H9 (cell line): ENCODE results near the gene SOCS7. TPM values are rescaled to one million over a fixed set of nuclear protein-coding genes. Genes with fewer than 3 reads are reported as not detected.

Experiments
- DNase-seq: peaks from one replicate; pipeline ENCODE4 v3.0.0-alpha.2; 2017
- H2AFZ ChIP-seq: one replicate; pipeline ENCODE4 v1.6.1; 2013; ENCODE audit warnings: mild to moderate bottlenecking, low read length, control low read depth, moderate library complexity
- H2AK5ac ChIP-seq: 2 replicates; pipeline ENCODE4 v1.6.1; 2013; ENCODE audit warnings: low read length, control low read depth, mixed read lengths; ENCODE audit not compliant: insufficient read length
- H2BK120ac ChIP-seq: one replicate; pipeline ENCODE4 v1.6.1; 2013; ENCODE audit warnings: low read depth, mild to moderate bottlenecking, low read length, control low read depth, inconsistent platforms; ENCODE audit not compliant: poor library complexity, severe bottlenecking
- H2BK12ac ChIP-seq: 2 replicates; pipeline ENCODE4 v1.6.1; 2013; ENCODE audit warnings: low read length, control low read depth, mixed read lengths, low read depth; ENCODE audit not compliant: insufficient read length
- H2BK15ac ChIP-seq: 2 replicates; pipeline ENCODE4 v1.6.1; 2013; ENCODE audit warnings: low read depth, low read length, control low read depth
- H2BK20ac ChIP-seq: one replicate; pipeline ENCODE4 v1.6.1; 2013; ENCODE audit warnings: low read depth, mild to moderate bottlenecking, low read length, control low read depth, inconsistent platforms; ENCODE audit not compliant: poor library complexity, severe bottlenecking
- H2BK5ac ChIP-seq: 2 replicates; pipeline ENCODE4 v1.6.1; 2013; ENCODE audit warnings: low read length, control low read depth, mixed read lengths; ENCODE audit not compliant: insufficient read length
- H3K14ac ChIP-seq: 2 replicates; pipeline ENCODE4 v1.6.1; 2013; ENCODE audit warnings: low read length, control low read depth; ENCODE audit not compliant: insufficient read depth
- H3K18ac ChIP-seq: 2 replicates; pipeline ENCODE4 v1.6.1; 2013; ENCODE audit warnings: low read depth, mild to moderate bottlenecking, mixed read lengths, low read length, control low read depth; ENCODE audit not compliant: insufficient read length
- H3K23ac ChIP-seq: 2 replicates; pipeline ENCODE4 v1.6.1; 2013; ENCODE audit warnings: low read length, control low read depth, mixed read lengths, low read depth; ENCODE audit not compliant: insufficient read length
- H3K23me2 ChIP-seq: 2 replicates; pipeline ENCODE4 v1.6.1; 2013; ENCODE audit warnings: low read depth, mild to moderate bottlenecking, mixed read lengths, low read length, control low read depth; ENCODE audit not compliant: insufficient read length, poor library complexity, severe bottlenecking
- H3K27ac ChIP-seq: 2 replicates; pipeline ENCODE4 v1.5.1; 2013; ENCODE audit warnings: low read length, control low read depth, mixed read lengths, low read depth; ENCODE audit not compliant: insufficient read length
- H3K27me3 ChIP-seq: 2 replicates; pipeline ENCODE4 v1.6.1; 2013; ENCODE audit warnings: low read length, control low read depth, inconsistent platforms; ENCODE audit not compliant: insufficient read depth
- H3K4ac ChIP-seq: 2 replicates; pipeline ENCODE4 v1.6.1; 2013; ENCODE audit warnings: low read depth, mild to moderate bottlenecking, control low read depth, inconsistent platforms, low read length, moderate library complexity
- H3K4me1 ChIP-seq: 2 replicates; pipeline ENCODE4 v1.6.1; 2013; ENCODE audit warnings: low read length, control low read depth, inconsistent platforms; ENCODE audit not compliant: insufficient read depth
- H3K4me2 ChIP-seq: 2 replicates; pipeline ENCODE4 v1.6.1; 2013; ENCODE audit warnings: low read length, control low read depth, mixed read lengths; ENCODE audit not compliant: insufficient read length, insufficient read depth
- H3K56ac ChIP-seq: 2 replicates; pipeline ENCODE4 v1.6.1; 2013; ENCODE audit warnings: low read depth, mild to moderate bottlenecking, mixed read lengths, low read length, control low read depth; ENCODE audit not compliant: insufficient read length
- H3K79me1 ChIP-seq: 2 replicates; pipeline ENCODE4 v1.6.1; 2013; ENCODE audit warnings: low read depth, mild to moderate bottlenecking, moderate library complexity, low read length, control low read depth, inconsistent platforms; ENCODE audit not compliant: insufficient read depth, poor library complexity, severe bottlenecking
- H3K79me2 ChIP-seq: 2 replicates; pipeline ENCODE4 v1.6.1; 2013; ENCODE audit warnings: low read length, control low read depth, inconsistent platforms; ENCODE audit not compliant: insufficient read depth
- H3K9ac ChIP-seq: 2 replicates; pipeline ENCODE4 v1.6.1; 2013; ENCODE audit warnings: low read length, control low read depth, mixed read lengths; ENCODE audit not compliant: insufficient read length; ENCODE audit errors: extremely low read depth
- H3K9me3 ChIP-seq: one replicate; pipeline ENCODE4 v1.6.1; 2013; ENCODE audit warnings: low read depth, low read length, inconsistent platforms; ENCODE audit not compliant: control insufficient read depth
- H3T11ph ChIP-seq: one replicate; pipeline ENCODE4 v1.6.1; 2013; ENCODE audit warnings: mild to moderate bottlenecking, low read length, control low read depth, inconsistent platforms
- H4K20me1 ChIP-seq: one replicate; pipeline ENCODE4 v1.6.1; 2013; ENCODE audit not compliant: control insufficient read depth, insufficient read length, insufficient read depth
- H4K5ac ChIP-seq: 2 replicates; pipeline ENCODE4 v1.6.1; 2013; ENCODE audit warnings: low read depth, mild to moderate bottlenecking, mixed read lengths, low read length, control low read depth; ENCODE audit not compliant: insufficient read length
- H4K8ac ChIP-seq: replicated peaks from 2 replicates; pipeline ENCODE4 v1.6.1; 2013; ENCODE audit warnings: low read length, control low read depth, mixed read lengths, low read depth; ENCODE audit not compliant: insufficient read length
- H4K91ac ChIP-seq: 2 replicates; pipeline ENCODE4 v1.6.1; 2013; ENCODE audit warnings: low read depth, mild to moderate bottlenecking, moderate library complexity, mixed read lengths, low read length, control low read depth; ENCODE audit not compliant: insufficient read length
- H3K27ac Mint-ChIP-seq, 3 experiments: 2 replicates in 2 of 3; 3 replicates in 1 of 3; pipeline ENCODE4 v1.8.0; 2020 to 2021; ENCODE audit warnings: mixed read lengths in 3 of 3, mild to moderate bottlenecking in 1 of 3, moderate library complexity in 1 of 3
- H3K27me3 Mint-ChIP-seq: 2 replicates; pipeline ENCODE4 v1.8.0; 2021; ENCODE audit warnings: low read depth, mild to moderate bottlenecking, moderate library complexity, mixed read lengths
- H3K36me3 Mint-ChIP-seq, 3 experiments: 2 replicates in 2 of 3; 3 replicates in 1 of 3; pipeline ENCODE4 v1.8.0; 2020 to 2021; ENCODE audit warnings: low read depth in 3 of 3, mixed read lengths in 3 of 3; ENCODE audit not compliant: insufficient read depth in 1 of 3
- H3K4me1 Mint-ChIP-seq, 2 experiments: 2 replicates each; pipeline ENCODE4 v1.8.0; 2020; ENCODE audit warnings: mixed read lengths in 2 of 2
- H3K4me3 Mint-ChIP-seq, 2 experiments: 2 replicates in 1 of 2; 3 replicates in 1 of 2; pipeline ENCODE4 v1.8.0; 2020 to 2021; ENCODE audit warnings: mild to moderate bottlenecking in 2 of 2, mixed read lengths in 2 of 2, moderate library complexity in 1 of 2
- H3K9me3 Mint-ChIP-seq, 2 experiments: 2 replicates in 1 of 2; 3 replicates in 1 of 2; pipeline ENCODE4 v1.8.0; 2020; ENCODE audit warnings: mild to moderate bottlenecking in 2 of 2, mixed read lengths in 2 of 2, moderate library complexity in 1 of 2
- CTCF ChIP-seq: fragments of 200-600 bp; sonication (generic); conservative IDR thresholded peaks from 3 replicates; pipeline ENCODE4 v1.8.0; 2021; ENCODE audit warnings: antibody characterized with exemption, mild to moderate bottlenecking
- WGBS: extraction: QIAGEN DNeasy Blood & Tissue Kit; methylation state at CpG from one replicate; pipeline ENCODE4 v1.1.7; 2013; ENCODE audit warnings: missing lambda C conversion rate, low lambda C conversion rate, mixed read lengths; ENCODE audit not compliant: insufficient read length; ENCODE audit errors: extremely low coverage; 5-methylcytosine and 5-hydroxymethylcytosine counted together
- total RNA-seq: library from RNA; stranded (reverse); gene quantifications from 2 replicates; pipeline ENCODE4 v1.2.1, GENCODE V29; 2021

Gene SOCS7
- total RNA-seq, 1 experiment from 2014 or later, result 31.0 TPM

DNA sequence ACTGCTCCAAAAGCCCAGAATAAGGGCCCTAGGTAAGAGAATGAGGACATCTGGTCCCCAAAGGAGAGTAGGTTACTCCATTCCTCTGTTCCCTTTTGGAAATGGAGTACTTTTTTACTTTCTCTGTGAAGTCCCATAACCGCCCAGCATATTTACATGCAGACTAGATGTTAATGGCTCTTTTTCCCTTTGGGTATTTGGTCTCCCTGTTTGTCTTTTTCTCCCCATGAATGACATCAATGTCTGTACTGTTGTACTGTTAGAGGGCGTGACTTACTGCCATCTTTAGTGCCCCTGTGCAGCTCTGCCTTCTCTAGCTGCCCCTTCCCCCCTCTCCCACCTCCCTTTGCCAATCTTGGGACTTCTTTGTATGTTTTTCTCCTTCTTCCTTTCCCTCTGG, 26.9 kb upstream of the SOCS7 start:
- Histone ChIP-seq H4K8ac (no peak overlapping the region), H3K9ac (no peak overlapping the region), H4K5ac (no peak overlapping the region), H3K18ac (no peak overlapping the region), H3K27me3 (no peaks in the 10 kb centered on the region), H3K79me1 (no peaks in the 10 kb centered on the region), H2BK120ac (no peak overlapping the region), H3K79me2 (no peaks in the 10 kb centered on the region), H4K20me1 (no peaks in the 10 kb centered on the region), H3K9me3 (no peaks in the 10 kb centered on the region), H3K27ac (no peak overlapping the region), H3K4me2 (no peak overlapping the region), H2AK5ac (no peak overlapping the region), H3K56ac (no peak overlapping the region), H2BK12ac (no peak overlapping the region), H2BK5ac (no peak overlapping the region), H2BK20ac (no peak overlapping the region), H3K14ac (peak overlapping the region; percentile 8; the same call in 1 of the 2 replicates), H3T11ph (no peak overlapping the region), H3K4ac (no peak overlapping the region), H2AFZ (no peak overlapping the region), H4K91ac (no peak overlapping the region), H3K23ac (no peak overlapping the region), H2BK15ac (no peak overlapping the region), H3K4me1 (peaks cover 3% of the 10 kb centered on the region; the same call in 1 of the 2 replicates), H3K23me2 (no peaks in the 10 kb centered on the region)
- Mint-ChIP-seq H3K27ac (peak overlapping the region; percentile 32 to 87 (median 67); a peak in 6 of 7 replicates), H3K4me1 (peaks cover 26 to 29% of the 10 kb centered on the region in 2 experiments), H3K36me3 (peaks cover 14 to 40% (median 26%) of the 10 kb centered on the region in 3 experiments; a peak in 6 of 7 replicates), H3K27me3 (no peaks in the 10 kb centered on the region; the same call in 1 of the 2 replicates), H3K9me3 (no peaks in the 10 kb centered on the region), H3K4me3 (no peak overlapping the region)
- DNase-seq, result no peak
- TF ChIP-seq CTCF, result no peak
- WGBS, result no CpG with 5 or more reads among the region's 2 CpGs
